HEK293T (cell line): ENCODE measurements around the gene SLC22A15.
"Not testable (repeated sequence)": the region's sequence is repeated elsewhere in the genome, so short reads cannot be mapped to it uniquely, and the experiment has no call there.

ENCODE experiments used
- CTCF ChIA-PET: fragments of 350-600 bp; formaldehyde crosslinking; extraction: SDS; loops from one replicate; lab custom pipeline; 2021; ENCODE audit warnings: antibody characterized with exemption, inconsistent platforms; lab: Yijun Ruan, JAX
- POLR2A ChIA-PET: fragments of 350-600 bp; formaldehyde crosslinking; extraction: SDS; loops from one replicate; lab custom pipeline; 2020; ENCODE audit warnings: antibody characterized with exemption, inconsistent platforms; lab: Yijun Ruan, JAX
- DNase-seq: peaks from one replicate; pipeline ENCODE4 v3.0.0; 2012; ENCODE audit warnings: mixed read lengths; ENCODE audit errors: extremely low spot score
- ARNT ChIP-seq: fragments of 450-650 bp; IDR thresholded peaks from 2 replicates; pipeline ENCODE4 v1.6.1; 2017; ENCODE audit warnings: mild to moderate bottlenecking
- BHLHE40 ChIP-seq: fragments of 450-650 bp; IDR thresholded peaks from 2 replicates; pipeline ENCODE4 v1.6.1; 2016; ENCODE audit warnings: mild to moderate bottlenecking, moderate library complexity, borderline replicate concordance
- CTBP1 ChIP-seq: fragments of 450-650 bp; IDR thresholded peaks from 2 replicates; pipeline ENCODE4 v1.6.1; 2016; ENCODE audit warnings: borderline replicate concordance
- ELF4 ChIP-seq: fragments of 450-650 bp; IDR thresholded peaks from 2 replicates; pipeline ENCODE4 v1.6.1; 2017; ENCODE audit warnings: antibody characterized with exemption
- FOXA1 ChIP-seq: fragments of 450-650 bp; IDR thresholded peaks from 2 replicates; pipeline ENCODE4 v1.6.1; 2016; ENCODE audit warnings: mild to moderate bottlenecking
- FOXK2 ChIP-seq: fragments of 450-650 bp; IDR thresholded peaks from 2 replicates; pipeline ENCODE4 v1.6.1; 2016; ENCODE audit warnings: mild to moderate bottlenecking
- FOXM1 ChIP-seq: fragments of 450-650 bp; IDR thresholded peaks from 2 replicates; pipeline ENCODE4 v1.6.1; 2017; ENCODE audit warnings: mild to moderate bottlenecking, borderline replicate concordance
- HDGF ChIP-seq: fragments of 450-650 bp; IDR thresholded peaks from 2 replicates; pipeline ENCODE4 v1.6.1; 2017; ENCODE audit warnings: antibody characterized with exemption, borderline replicate concordance
- L3MBTL2 ChIP-seq: fragments of 450-650 bp; conservative IDR thresholded peaks from 2 replicates; pipeline ENCODE4 v1.6.1; 2016; ENCODE audit warnings: mild to moderate bottlenecking
- LEF1 ChIP-seq: fragments of 450-650 bp; IDR thresholded peaks from 2 replicates; pipeline ENCODE4 v1.6.1; 2017; ENCODE audit warnings: mild to moderate bottlenecking, borderline replicate concordance
- NFRKB ChIP-seq: fragments of 450-650 bp; IDR thresholded peaks from 2 replicates; pipeline ENCODE4 v1.6.1; 2016; ENCODE audit warnings: mild to moderate bottlenecking, moderate library complexity
- SP1 ChIP-seq: fragments of 450-650 bp; IDR thresholded peaks from 2 replicates; pipeline ENCODE4 v1.6.1; 2017
- SUZ12 ChIP-seq: fragments of 450-650 bp; IDR thresholded peaks from 2 replicates; pipeline ENCODE4 v1.6.1; 2016; ENCODE audit warnings: mild to moderate bottlenecking
- TARDBP ChIP-seq: fragments of 450-650 bp; IDR thresholded peaks from 2 replicates; pipeline ENCODE4 v1.6.1; 2016
- ZNF384 ChIP-seq: fragments of 450-650 bp; IDR thresholded peaks from 2 replicates; pipeline ENCODE4 v1.6.1; 2016
- TF ChIP-seq, protein P1 (sequence below): fragments of 450-650 bp; IDR thresholded peaks from 2 replicates; pipeline ENCODE4 v1.6.1; 2016

The SLC22A15 gene

DNA sequence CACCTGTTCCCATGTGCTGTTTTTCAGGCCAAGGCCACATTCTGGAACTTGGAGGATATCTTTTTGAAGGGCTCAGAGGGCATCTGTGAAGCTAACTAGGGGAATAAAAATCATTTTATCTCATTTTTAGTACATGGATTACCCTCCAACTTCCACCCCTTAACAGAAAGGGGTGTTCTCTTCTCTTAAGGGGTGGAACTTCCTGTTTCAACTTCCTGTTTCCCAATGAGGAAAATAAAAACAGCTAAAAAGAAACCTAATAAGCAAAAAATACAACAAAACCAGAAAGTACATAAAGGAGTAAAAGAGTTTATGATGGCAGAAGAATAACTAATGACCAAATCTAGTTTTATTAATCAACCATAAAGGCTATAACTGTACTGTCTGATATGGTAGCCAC is 24.8 kb upstream of the SLC22A15 start:
- POLR2A ChIA-PET, result interaction anchor here (0.8 kb wide), 1 partner anchor 392 kb away, joined by 3 read pairs; no protein-coding TSS in a partner anchor
- CTCF ChIA-PET, result no interaction called here
- TF ChIP-seq BHLHE40 (no peak), L3MBTL2 (no peak), HDGF (no peak), CTBP1 (no peak)
- TF ChIP-seq, protein P1, sequence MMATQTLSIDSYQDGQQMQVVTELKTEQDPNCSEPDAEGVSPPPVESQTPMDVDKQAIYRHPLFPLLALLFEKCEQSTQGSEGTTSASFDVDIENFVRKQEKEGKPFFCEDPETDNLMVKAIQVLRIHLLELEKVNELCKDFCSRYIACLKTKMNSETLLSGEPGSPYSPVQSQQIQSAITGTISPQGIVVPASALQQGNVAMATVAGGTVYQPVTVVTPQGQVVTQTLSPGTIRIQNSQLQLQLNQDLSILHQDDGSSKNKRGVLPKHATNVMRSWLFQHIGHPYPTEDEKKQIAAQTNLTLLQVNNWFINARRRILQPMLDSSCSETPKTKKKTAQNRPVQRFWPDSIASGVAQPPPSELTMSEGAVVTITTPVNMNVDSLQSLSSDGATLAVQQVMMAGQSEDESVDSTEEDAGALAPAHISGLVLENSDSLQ, result no peak
- no peak for DNase-seq

DNA sequence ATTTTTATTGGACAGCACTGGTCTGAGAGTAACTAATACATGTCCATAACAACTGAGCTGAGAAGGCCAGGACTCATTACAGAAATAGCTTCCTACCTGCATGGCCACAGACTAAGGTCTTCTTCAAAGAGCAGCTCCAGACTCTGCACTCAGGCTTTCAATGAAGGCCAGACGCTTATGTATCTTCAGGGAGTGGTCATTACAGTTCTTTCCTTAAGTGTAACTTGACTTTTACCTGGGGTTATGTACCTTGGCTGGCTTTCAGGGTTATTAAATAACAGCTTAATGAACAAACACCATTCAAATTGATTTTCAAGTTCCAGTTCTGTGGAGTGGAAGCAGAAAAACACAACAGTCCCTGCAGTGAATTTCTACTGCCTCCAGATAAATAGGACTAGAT is 23.8 kb upstream of the SLC22A15 start:
- no peak for TF ChIP-seq L3MBTL2
- no peak for TF ChIP-seq ZNF384
- TF ChIP-seq TARDBP, result no peak
- TF ChIP-seq, protein P1, result no peak
- TF ChIP-seq ARNT, result no peak
- TF ChIP-seq NFRKB, result no peak
- no peak for TF ChIP-seq SP1
- TF ChIP-seq FOXK2, result no peak
- no peak for TF ChIP-seq BHLHE40
- TF ChIP-seq FOXM1, result no peak
- TF ChIP-seq CTBP1, result no peak
- TF ChIP-seq SUZ12, result no peak
- TF ChIP-seq FOXA1, result no peak
- DNase-seq, result no peak
- ChIA-PET CTCF (no interaction called here), POLR2A (no interaction called here)

DNA sequence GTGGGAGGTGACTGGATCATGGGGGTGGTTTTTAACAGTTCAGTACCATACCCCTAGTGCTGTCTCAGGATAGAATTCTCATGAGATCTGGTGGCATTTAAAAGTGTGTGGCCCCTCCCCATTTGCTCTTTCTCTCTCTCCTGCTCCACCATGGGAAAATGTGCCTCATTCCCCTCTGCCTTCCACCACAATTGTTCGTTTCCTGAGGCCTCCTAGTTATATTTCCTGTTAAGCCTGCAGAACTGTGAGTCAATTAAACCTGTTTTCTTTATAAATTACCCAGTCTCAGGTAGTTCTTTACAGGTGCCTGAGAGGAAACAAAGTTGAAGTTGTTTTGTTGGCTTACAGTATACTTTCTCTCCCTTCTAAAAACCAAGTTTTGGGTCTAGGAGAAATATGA is 23.1 kb upstream of the SLC22A15 start:
- ChIA-PET POLR2A (no interaction called here), CTCF (no interaction called here)
- no peak for TF ChIP-seq FOXK2
- TF ChIP-seq ELF4, result no peak
- no peak for TF ChIP-seq SP1

DNA sequence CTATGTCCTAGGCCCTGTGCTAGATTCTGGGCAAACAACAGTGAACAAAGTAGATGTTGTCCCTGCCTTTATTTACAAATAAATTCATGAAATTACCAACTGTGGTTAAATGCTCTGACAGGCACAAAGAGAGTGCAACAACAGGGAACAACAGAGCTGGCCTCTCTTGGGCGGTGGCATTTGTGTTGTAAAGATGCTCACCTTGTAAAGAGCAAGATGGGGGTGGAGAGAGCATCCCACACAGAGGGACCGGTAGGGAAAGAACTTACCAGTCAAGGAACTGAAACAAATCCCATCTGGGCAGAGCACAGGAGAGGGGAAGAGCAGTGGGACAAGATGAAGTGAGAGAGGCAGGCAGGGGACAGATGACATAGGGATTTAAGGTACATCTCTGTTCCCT is 21.6 kb upstream of the SLC22A15 start:
- DNase-seq, result no peak
- TF ChIP-seq TARDBP (no peak), FOXK2 (no peak), HDGF (no peak), ELF4 (no peak), L3MBTL2 (no peak), LEF1 (no peak)
- TF ChIP-seq, protein P1, result no peak
- ChIA-PET POLR2A (no interaction called here), CTCF (no interaction called here)

More for the DNA sequence above, 23.1 kb upstream of the SLC22A15 start:
- no peak for DNase-seq

DNA sequence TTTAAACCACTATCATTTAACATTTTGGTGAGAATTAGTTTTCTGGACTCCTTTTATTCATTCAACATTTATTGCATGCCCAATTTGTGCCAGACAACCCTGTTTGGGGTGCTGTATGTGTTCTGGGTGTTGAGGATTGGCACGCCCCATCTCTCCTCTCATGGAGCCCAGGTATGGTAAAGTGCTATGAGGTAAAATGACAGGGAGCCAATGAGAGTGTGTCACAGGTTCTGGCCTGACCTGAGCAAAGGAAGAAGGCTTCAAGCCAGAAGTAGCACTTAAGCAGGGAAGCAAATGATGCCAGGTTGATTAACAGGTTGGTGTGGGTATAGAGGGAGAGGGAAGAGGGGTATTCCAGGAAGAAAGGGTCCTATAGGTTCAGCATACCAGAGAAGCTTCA is 21.1 kb upstream of the SLC22A15 start:
- CTCF ChIA-PET, result no interaction called here
- no peak for DNase-seq
- POLR2A ChIA-PET, result no interaction called here
- TF ChIP-seq CTBP1 (no peak), FOXA1 (no peak), TARDBP (no peak)

DNA sequence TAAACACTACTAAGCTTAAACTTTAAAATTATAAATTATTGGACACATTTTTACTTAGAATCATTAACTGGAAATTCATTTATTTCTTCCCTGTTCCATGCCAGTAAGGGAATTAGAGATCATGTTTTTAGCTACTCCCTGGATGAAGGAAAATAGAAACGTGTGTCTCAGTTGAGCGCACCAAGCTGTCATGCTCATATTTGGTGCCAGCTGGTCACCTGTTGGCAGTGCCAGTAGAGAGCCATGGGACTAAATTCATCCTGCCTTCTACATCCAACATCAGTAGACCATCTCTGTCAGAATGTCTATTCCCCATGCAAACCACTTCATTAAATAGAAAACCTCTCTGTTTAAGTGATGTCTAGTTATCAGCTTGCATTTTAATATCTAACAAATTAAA is 17.4 kb upstream of the SLC22A15 start:
- ChIA-PET POLR2A (no interaction called here), CTCF (no interaction called here)
- TF ChIP-seq TARDBP (no peak), FOXM1 (no peak), BHLHE40 (no peak), FOXA1 (no peak), ZNF384 (no peak), L3MBTL2 (no peak), ELF4 (no peak), NFRKB (no peak), SUZ12 (no peak)
- TF ChIP-seq, protein P1, result no peak

DNA sequence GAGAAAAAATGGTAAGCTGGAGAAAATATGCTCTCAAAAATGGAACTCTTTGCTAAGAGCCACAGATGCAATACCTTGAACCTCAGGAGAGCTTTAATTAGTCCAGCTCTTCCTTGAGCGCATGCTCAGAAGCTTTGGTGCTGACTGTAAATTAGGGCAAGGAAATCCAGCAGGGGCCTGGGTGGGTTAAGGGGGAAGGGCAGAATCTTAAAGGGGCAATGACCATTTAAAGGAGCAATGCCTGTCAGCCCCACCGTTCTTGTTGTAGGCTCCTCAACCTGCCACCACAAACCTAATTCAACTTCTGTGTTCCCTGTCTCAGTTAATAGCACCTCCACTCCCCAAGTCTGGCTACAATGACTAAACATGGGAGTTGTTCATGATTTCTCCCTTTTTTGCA is 6.8 kb upstream of the SLC22A15 start:
- TF ChIP-seq, protein P1, result 0 out of 2 replicates have a peak, but pooled peaks have one; percentile 7
- no peak for TF ChIP-seq FOXK2
- TF ChIP-seq L3MBTL2, result peak; percentile 31; the same call in 1 of the 2 replicates
- ChIA-PET CTCF (no interaction called here), POLR2A (no interaction called here)
- peak; percentile 77 for DNase-seq

More for the DNA sequence above, 17.4 kb upstream of the SLC22A15 start:
- DNase-seq, result no peak

DNA sequence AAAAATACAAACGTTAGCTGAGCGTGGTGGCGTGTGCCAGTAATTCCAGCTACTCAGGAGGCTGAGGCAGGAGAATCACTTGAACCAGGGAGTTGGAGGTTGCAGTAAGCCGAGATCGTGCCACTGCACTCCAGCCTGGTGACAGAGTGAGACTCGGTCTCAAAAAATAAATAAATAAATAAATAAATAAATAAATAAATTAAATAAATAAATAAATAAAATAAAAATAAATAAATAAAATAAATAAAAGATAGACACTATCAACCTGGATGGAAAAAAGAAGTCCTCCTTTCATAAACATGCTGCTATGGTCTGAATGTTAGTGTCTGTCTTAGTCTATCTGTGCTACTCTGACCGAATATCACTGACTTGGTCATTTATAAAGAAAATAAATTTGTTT is 4.5 kb upstream of the SLC22A15 start:
- CTCF ChIA-PET, POLR2A ChIA-PET, DNase-seq: not testable (repeated sequence)
